NT2/D1 (cell line): ENCODE data around the gene CKB.

Experiments
- DNase-seq: peaks from one replicate; pipeline ENCODE4 v3.0.0-alpha.2; 2011; ENCODE audit warnings: low read depth, low spot score
- H3K27me3 ChIP-seq: 2 replicates; pipeline ENCODE4 v1.6.0; 2011; ENCODE audit warnings: mild to moderate bottlenecking; ENCODE audit not compliant: insufficient read length, insufficient read depth
- H3K36me3 ChIP-seq: 2 replicates; pipeline ENCODE4 v1.6.1; 2011; ENCODE audit warnings: mild to moderate bottlenecking, low read length, mixed read lengths; ENCODE audit not compliant: insufficient read depth, insufficient read length
- H3K4me1 ChIP-seq: 2 replicates; pipeline ENCODE4 v1.5.1; 2011; ENCODE audit not compliant: insufficient read depth, insufficient read length
- H3K4me3 ChIP-seq: 2 replicates; pipeline ENCODE4 v1.5.1; 2011; ENCODE audit warnings: low read depth; ENCODE audit not compliant: insufficient read length
- H3K9ac ChIP-seq: 2 replicates; pipeline ENCODE4 v1.6.0; 2011; ENCODE audit warnings: low read depth; ENCODE audit not compliant: insufficient read length
- H3K9me3 ChIP-seq: 2 replicates; pipeline ENCODE4 v1.5.1; 2011; ENCODE audit warnings: mild to moderate bottlenecking, low read length; ENCODE audit not compliant: insufficient read depth
- SUZ12 ChIP-seq: IDR thresholded peaks from 2 replicates; pipeline ENCODE4 v1.6.1; 2011; ENCODE audit not compliant: insufficient read length, insufficient read depth; ENCODE audit errors: extremely low read depth
- YY1 ChIP-seq: IDR thresholded peaks from 2 replicates; pipeline ENCODE4 v1.6.1; 2011; ENCODE audit not compliant: insufficient read length, insufficient read depth
- ZNF274 ChIP-seq: IDR thresholded peaks from 2 replicates; pipeline ENCODE4 v1.6.1; 2011; ENCODE audit warnings: mild to moderate bottlenecking, low read depth, low read length

CKB gene

DNA sequence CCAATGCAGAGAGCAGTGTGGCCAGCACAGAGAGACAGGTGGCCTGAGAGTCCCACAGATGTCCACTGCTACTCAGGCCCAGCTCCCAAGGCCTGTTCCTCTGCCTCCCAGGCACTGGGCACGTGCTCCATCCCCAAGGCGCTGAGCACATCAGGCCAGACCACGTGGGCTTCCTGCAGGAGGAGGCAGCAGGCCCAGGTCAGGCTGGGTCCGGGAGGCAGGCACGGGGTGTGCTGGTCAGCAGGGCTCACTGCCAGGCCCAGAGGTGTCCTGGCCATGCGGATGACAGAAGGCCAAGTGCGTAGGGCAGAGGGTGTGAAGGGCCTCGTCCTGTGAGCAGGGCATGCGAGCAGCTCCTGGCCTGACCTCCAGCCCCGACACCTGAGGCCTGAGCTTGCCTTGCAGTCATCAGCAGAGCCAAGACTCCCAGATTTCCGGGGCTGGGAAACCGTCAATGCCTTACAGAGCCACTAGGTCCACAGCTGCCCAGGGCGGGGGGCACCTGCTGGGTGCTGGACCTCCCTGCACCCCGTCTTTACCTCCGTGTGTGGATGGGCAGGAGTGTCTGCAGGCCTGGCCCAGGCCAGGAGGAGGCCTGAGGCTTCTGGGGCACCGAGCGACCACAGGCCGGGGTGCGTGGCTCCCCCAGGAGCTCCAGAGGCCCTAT is 21.2 kb upstream of the CKB start:
- H3K27me3 ChIP-seq: no peaks in the 10 kb centered on the region
- TF ChIP-seq SUZ12 (no peak), ZNF274 (no peak), YY1 (no peak)
- no peak for DNase-seq
- peaks cover 40% of the 10 kb centered on the region for H3K4me1 ChIP-seq
- no peaks in the 10 kb centered on the region for H3K36me3 ChIP-seq
- H3K9me3 ChIP-seq: no peaks in the 10 kb centered on the region
- peak overlapping the region; percentile 70 for H3K9ac ChIP-seq
- no peak overlapping the region for H3K4me3 ChIP-seq

DNA sequence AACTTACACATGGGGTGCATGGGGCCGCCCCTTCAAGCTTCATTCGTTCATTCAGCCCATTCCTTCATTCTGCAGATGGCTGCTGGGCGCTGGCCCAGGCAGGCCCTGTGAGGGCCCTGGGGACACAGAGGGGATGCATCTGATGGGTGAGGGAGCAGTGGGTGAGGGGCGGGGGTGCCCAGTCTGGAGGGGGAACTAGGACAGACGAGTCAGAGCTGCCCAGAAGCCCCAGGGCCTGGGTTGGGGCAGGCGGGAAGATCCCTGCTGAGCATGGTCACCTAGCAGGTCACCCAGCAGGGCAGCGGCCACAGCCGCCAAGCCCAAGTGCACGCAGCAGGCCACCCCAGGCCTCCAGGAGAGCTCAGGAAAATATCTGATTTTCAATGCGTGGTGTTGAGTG is 20.5 kb upstream of the CKB start:
- TF ChIP-seq SUZ12 (no peak), YY1 (no peak), ZNF274 (no peak)
- H3K4me1 ChIP-seq: peaks cover 40% of the 10 kb centered on the region
- no peak overlapping the region for H3K4me3 ChIP-seq
- no peaks in the 10 kb centered on the region for H3K9me3 ChIP-seq
- H3K27me3 ChIP-seq: no peaks in the 10 kb centered on the region
- H3K36me3 ChIP-seq: no peaks in the 10 kb centered on the region
- no peak for DNase-seq
- H3K9ac ChIP-seq: peak overlapping the region; percentile 50

DNA sequence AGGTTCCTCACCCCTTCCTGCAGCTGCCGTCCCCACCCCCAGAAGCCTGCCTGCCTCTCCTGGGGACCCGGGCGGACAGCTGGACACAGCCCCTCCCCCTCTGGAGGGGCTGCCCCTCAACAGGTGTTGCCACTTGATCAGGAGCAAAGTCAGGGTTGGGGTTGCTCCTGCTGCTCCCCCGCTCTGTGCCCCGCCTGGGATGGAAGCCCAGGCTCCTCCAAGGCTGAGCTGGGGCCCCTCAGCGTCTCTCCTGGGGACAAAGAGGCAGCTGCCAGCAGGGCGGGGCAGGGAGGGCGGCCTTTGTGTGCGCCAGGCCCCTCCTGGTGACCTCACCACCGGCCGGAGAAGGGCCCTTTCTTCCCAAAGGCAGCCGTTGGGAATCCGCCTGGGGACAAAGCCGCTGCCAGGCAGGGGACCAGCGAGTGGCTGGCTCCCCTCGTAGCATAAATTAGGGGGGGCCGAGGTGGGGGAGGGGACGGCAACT is 20.0 kb upstream of the CKB start:
- peak overlapping the region; percentile 28 for H3K4me3 ChIP-seq
- TF ChIP-seq ZNF274 (no peak), SUZ12 (no peak), YY1 (no peak)

GRCh38 chr14:103541709-103542604 is 19.3 kb upstream of the CKB start:
- peaks cover 39% of the 10 kb centered on the region for H3K4me1 ChIP-seq
- DNase-seq: no peak
- H3K27me3 ChIP-seq: no peaks in the 10 kb centered on the region
- TF ChIP-seq YY1 (no peak), SUZ12 (no peak), ZNF274 (no peak)
- peak overlapping the region; percentile 28 for H3K4me3 ChIP-seq
- H3K36me3 ChIP-seq: peaks cover 5% of the 10 kb centered on the region
- no peaks in the 10 kb centered on the region for H3K9me3 ChIP-seq
- H3K9ac ChIP-seq: peak overlapping the region; percentile 88

More for the DNA sequence above, 20.0 kb upstream of the CKB start:
- peak; percentile 81 for DNase-seq
- Histone ChIP-seq H3K36me3 (peaks cover 2% of the 10 kb centered on the region), H3K4me1 (peaks cover 40% of the 10 kb centered on the region), H3K27me3 (no peaks in the 10 kb centered on the region), H3K9ac (peak overlapping the region; percentile 88), H3K9me3 (no peaks in the 10 kb centered on the region)

DNA sequence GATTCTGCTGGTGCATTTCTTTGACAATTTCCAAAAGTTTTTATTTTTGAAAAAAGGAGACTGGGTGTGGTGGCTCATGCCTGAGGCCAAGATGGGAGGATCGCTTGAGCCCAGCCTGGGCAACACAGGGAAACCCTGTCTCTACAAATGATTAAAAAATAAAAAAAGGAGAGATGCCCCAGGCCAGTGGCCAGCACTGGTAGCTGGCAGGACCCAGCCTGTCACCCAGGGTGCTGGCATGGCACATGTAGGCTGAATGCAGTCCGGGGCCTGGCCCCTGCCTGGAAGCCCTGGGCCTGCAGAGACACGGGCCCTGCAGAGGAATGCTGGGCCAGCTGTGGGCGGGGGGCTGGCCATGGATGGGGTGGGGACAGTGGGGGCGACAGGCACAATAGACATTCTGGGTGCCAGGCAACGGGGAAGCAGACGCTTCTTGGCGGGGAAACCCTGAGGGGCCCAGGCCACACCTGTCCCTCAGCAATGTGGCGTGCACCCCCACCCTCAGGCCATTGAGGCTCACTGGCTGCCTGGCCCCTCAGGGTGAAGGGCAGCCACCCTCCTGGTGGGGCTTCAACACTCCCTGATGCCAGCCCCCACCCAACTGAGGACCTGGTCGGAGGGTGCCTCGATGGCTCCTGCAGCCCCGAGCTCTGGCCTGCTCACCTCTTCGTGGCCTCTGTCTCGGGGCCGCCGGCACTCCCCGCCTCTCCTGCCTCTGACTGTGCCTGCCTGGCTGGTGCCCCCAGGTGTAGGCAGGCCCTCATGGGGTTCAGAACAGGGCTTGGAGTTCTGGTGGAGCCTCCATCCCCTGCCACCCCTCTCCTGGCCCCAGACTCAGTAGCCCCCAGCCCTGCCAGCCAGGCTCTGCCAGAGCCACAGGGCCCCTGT is 18.4 kb upstream of the CKB start:
- peak overlapping the region; percentile 88 for H3K9ac ChIP-seq
- H3K27me3 ChIP-seq: no peaks in the 10 kb centered on the region
- TF ChIP-seq ZNF274: no peak
- TF ChIP-seq SUZ12: no peak
- no peak for TF ChIP-seq YY1

GRCh38 chr14:103539056-103539825 is 16.6 kb upstream of the CKB start:
- no peak for DNase-seq
- H3K27me3 ChIP-seq: no peaks in the 10 kb centered on the region
- no peak overlapping the region for H3K9ac ChIP-seq
- no peak for TF ChIP-seq ZNF274
- TF ChIP-seq SUZ12: no peak
- no peak for TF ChIP-seq YY1
- peaks cover 23% of the 10 kb centered on the region for H3K36me3 ChIP-seq
- peaks cover 29% of the 10 kb centered on the region for H3K4me1 ChIP-seq
- H3K9me3 ChIP-seq: no peaks in the 10 kb centered on the region
- H3K4me3 ChIP-seq: no peak overlapping the region

More for the DNA sequence above, 18.4 kb upstream of the CKB start:
- H3K4me1 ChIP-seq: peaks cover 37% of the 10 kb centered on the region
- no peaks in the 10 kb centered on the region for H3K9me3 ChIP-seq
- peaks cover 8% of the 10 kb centered on the region for H3K36me3 ChIP-seq
- no peak overlapping the region for H3K4me3 ChIP-seq
- no peak for DNase-seq
